GM12872 (cell line): ENCODE results near the gene NXPE3.

Source experiments
- CTCF ChIP-seq: IDR thresholded peaks from 3 replicates; pipeline ENCODE4 v1.5.1; 2011; ENCODE audit warnings: low read depth, mild to moderate bottlenecking, low read length, moderate library complexity; ENCODE audit not compliant: insufficient read depth

Gene NXPE3

DNA sequence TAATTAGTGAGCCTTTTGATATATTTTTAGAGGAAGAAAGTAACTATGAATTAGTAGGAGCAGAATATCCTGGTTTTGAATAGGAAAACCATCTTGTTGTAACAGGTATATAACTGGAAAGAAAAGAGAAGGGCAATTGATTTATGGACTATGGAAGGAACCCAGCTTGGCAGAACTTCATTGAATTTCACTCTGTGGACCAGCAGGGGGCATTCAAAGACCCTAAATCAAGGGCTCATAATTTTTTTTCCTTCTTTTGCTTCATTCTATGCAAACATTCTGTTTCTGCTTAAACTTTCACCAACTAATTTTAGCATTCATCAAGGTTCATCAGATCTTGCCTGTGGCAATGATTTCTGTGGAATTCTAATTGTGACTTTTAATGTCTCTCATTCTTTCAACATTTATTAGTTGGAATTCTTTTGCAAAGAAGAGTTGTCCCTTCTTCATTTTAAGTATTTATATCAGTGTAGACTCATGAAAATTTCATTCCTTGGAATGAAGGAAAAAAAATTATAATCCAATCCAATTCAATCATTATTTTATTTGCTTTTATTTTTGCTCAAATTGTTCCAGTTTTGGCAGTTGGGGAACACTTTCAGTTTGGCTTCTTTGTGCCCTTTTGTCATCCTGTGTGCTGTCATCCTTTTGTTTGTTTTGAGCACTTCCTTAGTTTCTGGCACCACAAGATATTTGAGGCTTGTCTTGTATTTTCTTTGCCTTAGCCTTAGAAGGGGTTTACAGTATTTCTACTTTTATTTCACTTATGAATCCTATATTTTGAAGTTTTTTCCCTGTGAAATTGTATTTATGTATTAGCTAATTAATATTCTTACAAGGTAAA, 30.4 kb downstream of the NXPE3 start:
- TF ChIP-seq CTCF, result peak; percentile 70

DNA sequence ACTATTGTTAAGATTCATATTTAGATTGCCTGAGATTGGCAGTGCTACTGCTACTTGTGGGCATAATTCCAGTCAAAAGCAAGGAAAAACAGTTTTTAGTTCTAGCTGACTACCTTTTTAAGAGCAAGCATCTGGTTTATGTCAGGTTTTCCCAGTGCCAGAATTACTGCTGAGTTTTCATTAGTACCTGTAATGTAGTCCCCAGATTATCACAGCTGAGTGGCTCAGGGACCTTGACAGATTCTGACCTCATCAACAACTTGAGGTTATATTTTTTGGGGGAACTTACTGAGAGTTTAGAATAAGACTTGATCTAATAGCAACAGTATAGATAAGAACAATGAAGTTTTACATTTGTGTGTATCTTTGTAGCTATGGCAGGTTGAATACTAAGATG, 31.0 kb downstream of the NXPE3 start:
- TF ChIP-seq CTCF, result no peak

- TF ChIP-seq CTCF, result no peak
Measured at GRCh38 chr3:101811875-101812274, 32.9 kb downstream of the NXPE3 start.

- no peak for TF ChIP-seq CTCF
Measured at GRCh38 chr3:101812895-101813294, 33.9 kb downstream of the NXPE3 start.

GRCh38 chr3:101813817-101814440, 34.9 kb downstream of the NXPE3 start:
- peak; percentile 43; the same call in 1 of the 3 replicates for TF ChIP-seq CTCF

DNA sequence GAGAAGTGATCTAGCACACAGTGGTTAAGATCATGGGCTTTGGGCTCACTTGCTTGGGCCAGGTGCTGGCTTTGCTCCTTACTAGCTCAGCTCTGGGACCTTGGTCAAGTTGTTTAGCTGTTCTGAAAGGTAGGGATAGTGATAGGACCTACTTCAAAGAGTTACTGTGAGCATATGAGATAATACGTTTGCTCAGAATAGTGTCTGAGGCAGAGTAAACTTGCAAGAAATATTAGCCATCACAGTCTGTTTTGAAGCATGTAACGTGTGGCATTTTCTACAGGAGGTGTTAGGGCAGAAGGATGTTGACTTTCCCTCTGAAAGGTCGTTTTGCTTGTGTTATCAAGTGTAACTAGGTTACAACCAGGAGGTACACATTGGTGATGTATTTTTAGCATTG, 35.8 kb downstream of the NXPE3 start:
- TF ChIP-seq CTCF, result no peak

DNA sequence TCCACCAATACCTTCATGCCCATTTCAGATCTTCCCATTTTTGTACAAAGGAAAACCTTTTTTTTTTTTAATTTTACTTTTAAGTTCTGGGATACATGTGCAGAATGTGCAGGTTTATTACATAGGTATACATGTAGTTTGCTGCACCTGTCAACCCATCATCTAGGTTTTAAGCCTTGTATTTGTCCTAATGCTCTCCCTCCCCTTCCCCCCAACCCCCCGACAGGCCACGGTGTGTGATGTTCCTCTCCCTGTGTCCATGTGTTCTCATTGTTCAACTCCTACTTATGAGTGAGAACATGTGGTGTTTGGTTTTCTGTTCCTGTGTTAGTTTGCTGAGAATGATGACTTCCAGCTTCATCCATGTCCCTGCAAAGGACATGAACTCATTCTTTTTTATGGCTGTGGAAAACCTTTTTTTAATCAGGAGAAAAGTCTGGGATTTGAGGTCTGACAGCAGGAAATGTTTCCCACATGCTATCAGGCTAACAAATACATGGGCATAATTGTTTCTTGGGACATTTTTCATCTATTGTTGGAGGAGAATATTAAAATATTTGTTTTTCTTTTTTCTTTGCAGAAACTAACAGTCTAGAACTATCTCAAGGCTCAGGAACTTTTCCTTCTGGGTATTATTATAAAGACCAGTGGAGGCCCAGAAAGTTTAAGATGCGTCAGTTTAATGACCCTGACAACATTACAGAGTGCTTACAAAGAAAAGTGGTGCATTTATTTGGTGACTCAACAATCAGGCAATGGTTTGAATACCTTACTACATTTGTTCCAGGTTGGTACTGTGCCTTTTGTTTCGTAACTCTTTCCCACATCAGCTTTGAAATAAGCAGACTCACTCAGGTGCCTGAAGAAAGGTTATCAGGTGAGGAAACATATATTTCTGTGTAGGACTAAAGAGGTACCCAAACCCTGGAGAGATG, 37.5 kb downstream of the NXPE3 start:
- TF ChIP-seq CTCF, result no peak
